Gastroesophageal sphincter (tissue), 4 donors: ENCODE measurements around the gene TMEM202. TPM values are rescaled to one million over a fixed set of nuclear protein-coding genes. Genes with fewer than 3 reads are reported as not detected.

ENCODE experiments used
- ATAC-seq: fragments of 150-250 bp; one replicate; pipeline ENCODE4 v1.9.1; 2016; ENCODE audit warnings: mild to moderate bottlenecking, moderate library complexity
- H3K27ac ChIP-seq, 4 donors: fragments of 200-600 bp; sonication (generic) in 3 of 4; 1 replicate in 3 of 4; 2 replicates in 1 of 4; pipeline ENCODE4 v1.5.1; 2016 to 2019
- H3K27me3 ChIP-seq: fragments of 200-600 bp; sonication (generic); one replicate; pipeline ENCODE4 v1.5.1; 2019
- H3K36me3 ChIP-seq, 2 donors: fragments of 200-600 bp; sonication (generic); one replicate each; pipeline ENCODE4 v1.5.1; 2019; ENCODE audit warnings: control low read depth in 1 of 2
- H3K4me1 ChIP-seq, 3 donors: fragments of 200-600 bp; sonication (generic); 1 replicate in 2 of 3; 2 replicates in 1 of 3; pipeline ENCODE4 v1.5.1; 2016 to 2019; ENCODE audit warnings: control low read depth in 2 of 3
- H3K4me3 ChIP-seq, 2 donors: fragments of 200-600 bp; sonication (generic); one replicate each; pipeline ENCODE4 v1.5.1; 2019; ENCODE audit warnings: mild to moderate bottlenecking in 1 of 2, moderate library complexity in 1 of 2
- H3K9me3 ChIP-seq, 3 donors: fragments of 200-600 bp; sonication (generic); one replicate each; pipeline ENCODE4 v1.5.1; 2017 to 2019; ENCODE audit warnings: control low read depth in 2 of 3
- CTCF ChIP-seq, 4 experiments: fragments of 200-600 bp in 2 of 4; fragments of 450-650 bp in 2 of 4; sonication (generic) in 1 of 4; IDR thresholded peaks; one replicate each; pipeline ENCODE4 v1.5.1; 2017 to 2019; ENCODE audit warnings: antibody characterized with exemption in 4 of 4, mild to moderate bottlenecking in 2 of 4, moderate library complexity in 2 of 4
- EP300 ChIP-seq: sonication (generic); formaldehyde crosslinking; IDR thresholded peaks from one replicate; pipeline ENCODE4 v1.6.1; 2017; ENCODE audit warnings: antibody characterized with exemption, mild to moderate bottlenecking
- POLR2A ChIP-seq, 2 donors: fragments of 450-650 bp; IDR thresholded peaks; one replicate each; pipeline ENCODE4 v1.6.1; 2017; ENCODE audit warnings: antibody characterized with exemption in 2 of 2, mild to moderate bottlenecking in 2 of 2, moderate library complexity in 1 of 2
- POLR2AphosphoS5 ChIP-seq: sonication (generic); formaldehyde crosslinking; IDR thresholded peaks from one replicate; pipeline ENCODE4 v1.6.1; 2017; ENCODE audit warnings: antibody characterized with exemption
- WGBS, 2 donors: methylation state at CpG; one replicate each; pipeline ENCODE4 v1.1.5; 2018; ENCODE audit warnings: low coverage in 1 of 2; 5-methylcytosine and 5-hydroxymethylcytosine counted together
- total RNA-seq, 4 donors: library from RNA; depleted of rRNA; stranded (reverse); fragments of >200 nt; gene quantifications; one replicate each; pipeline ENCODE4 v1.1.0, GENCODE V29; 2016

The TMEM202 gene
- total RNA-seq, 4 donors from 2014 or later: not detected

- ATAC-seq: no peak
- no peak for TF ChIP-seq CTCF (IDR thresholded peaks at IDR 0.05)
- no peak for TF ChIP-seq EP300
- no peak for TF ChIP-seq POLR2A (IDR thresholded peaks at IDR 0.05)
- no peak for TF ChIP-seq POLR2AphosphoS5
- H3K36me3 ChIP-seq: no peaks in the 10 kb centered on the region
- WGBS, 2 donors: 56% methylated on average over 1 of the region's 1 CpG; no CpG with 5 or more reads in 1 of the 2 donors
- H3K4me1 ChIP-seq: no peaks in the 10 kb centered on the region
- no peaks in the 10 kb centered on the region for H3K27me3 ChIP-seq
- H3K27ac ChIP-seq: no peak overlapping the region
- no peaks in the 10 kb centered on the region for H3K9me3 ChIP-seq
- no peak overlapping the region for H3K4me3 ChIP-seq
Measured at GRCh38 chr15:72445426-72445825, 47.3 kb downstream of the TMEM202 start.

- no peak for ATAC-seq
- no peak overlapping the region for H3K4me3 ChIP-seq
- H3K9me3 ChIP-seq: no peaks in the 10 kb centered on the region
- TF ChIP-seq POLR2AphosphoS5 (no peak), POLR2A (IDR thresholded peaks at IDR 0.05) (no peak), EP300 (no peak), CTCF (IDR thresholded peaks at IDR 0.05) (no peak)
- H3K4me1 ChIP-seq: no peaks in the 10 kb centered on the region
- no peaks in the 10 kb centered on the region for H3K27me3 ChIP-seq
- H3K27ac ChIP-seq: no peak overlapping the region
- WGBS, 2 donors: 40 to 79% methylated on average over 1 to 6 of the region's 6 CpGs
- no peaks in the 10 kb centered on the region for H3K36me3 ChIP-seq
Measured at GRCh38 chr15:72450805-72451204, 52.7 kb downstream of the TMEM202 start.

- Histone ChIP-seq H3K36me3 (no peaks in the 10 kb centered on the region), H3K4me1 (no peaks in the 10 kb centered on the region), H3K9me3 (no peaks in the 10 kb centered on the region), H3K27ac (no peak overlapping the region), H3K4me3 (no peak overlapping the region), H3K27me3 (no peaks in the 10 kb centered on the region)
- ATAC-seq: no peak
- TF ChIP-seq EP300 (no peak), POLR2A (IDR thresholded peaks at IDR 0.05) (no peak), POLR2AphosphoS5 (no peak), CTCF (IDR thresholded peaks at IDR 0.05) (no peak)
- WGBS, 2 donors: 76% methylated on average over 5 of the region's 9 CpGs; no CpG with 5 or more reads in 1 of the 2 donors
Measured at GRCh38 chr15:72451224-72451623, 53.1 kb downstream of the TMEM202 start.

GRCh38 chr15:72456684-72457083 lies 58.6 kb downstream of the TMEM202 start:
- no peak for ATAC-seq
- no peak overlapping the region for H3K4me3 ChIP-seq
- TF ChIP-seq POLR2AphosphoS5 (no peak), CTCF (IDR thresholded peaks at IDR 0.05) (no peak), POLR2A (IDR thresholded peaks at IDR 0.05) (no peak), EP300 (no peak)
- 92 to 100% methylated on average over 2 to 5 of the region's 7 CpGs for WGBS, 2 donors
- no peaks in the 10 kb centered on the region for H3K36me3 ChIP-seq
- no peaks in the 10 kb centered on the region for H3K9me3 ChIP-seq
- H3K27ac ChIP-seq: no peak overlapping the region
- H3K4me1 ChIP-seq: peaks cover 0 to 5% (median 0%) of the 10 kb centered on the region in 3 donors
- H3K27me3 ChIP-seq: no peaks in the 10 kb centered on the region

Other genes starting within 250 kb of the TMEM202 start
- gene GRAMD2A, start 200.5 kb upstream of the TMEM202 start, total RNA-seq: under 1 TPM in 2 of 4 donors, not detected in 2; 0.39 to 0.64 TPM
- 100 to 1,000 TPM; 343 to 646 (median 543) TPM for gene PKM, start 167.1 kb upstream of the TMEM202 start, total RNA-seq
- 10 to 100 TPM; 38.2 to 98.7 (median 71.4) TPM for gene PARP6, start 125.8 kb upstream of the TMEM202 start, total RNA-seq
- 1 to 10 TPM in 3 of 4 donors, under 1 TPM in 1; 0.42 to 5.4 (median 2.9) TPM for gene CELF6, start 78.1 kb upstream of the TMEM202 start, total RNA-seq
- gene HEXA, start 22.3 kb upstream of the TMEM202 start, total RNA-seq: 10 to 100 TPM; 46.3 to 68.5 (median 60.9) TPM
- 10 to 100 TPM; 45.4 to 65.3 (median 56.4) TPM for gene ARIH1, start 76.0 kb downstream of the TMEM202 start, total RNA-seq